ENCODE measurements around the gene PELI3. TPM values are rescaled to one million over a fixed set of nuclear protein-coding genes. Genes with fewer than 3 reads are reported as not detected.

PELI3 gene
- total RNA-seq, 2 donors from 2014 or later = 29.1 to 47.1 TPM

DNA sequence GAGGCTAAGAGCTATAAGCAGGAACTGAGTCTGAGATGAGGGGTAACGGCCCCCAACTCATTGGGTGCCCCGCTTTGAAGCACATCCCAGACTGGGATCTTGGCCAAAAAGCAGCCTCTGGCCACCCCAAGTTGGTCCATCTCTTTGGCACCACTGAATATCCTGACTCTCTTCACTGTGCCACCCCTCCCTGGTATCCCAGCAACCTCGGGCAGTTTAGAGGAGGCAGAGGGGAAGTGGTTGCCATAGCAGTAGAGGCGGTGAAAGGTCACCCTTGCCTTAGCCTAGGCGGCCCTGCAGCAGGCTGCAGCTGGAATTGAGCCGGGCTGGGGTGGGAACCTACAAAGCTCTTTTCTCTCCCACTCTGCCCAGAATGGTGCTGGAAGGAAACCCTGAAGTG, 1.1 kb downstream of the PELI3 start:
- H3K4me3 ChIP-seq = peak overlapping the region; percentile 95
- DNase-seq (ENCODE audit: low spot score) (no peak), ATAC-seq (ENCODE audit: insufficient number of reproducible peaks, low FRiP score, low read depth) (no peak)
- no peaks in the 10 kb centered on the region for H3K9me3 ChIP-seq
- no peak overlapping the region for H3K27ac ChIP-seq
- peaks cover 19% of the 10 kb centered on the region for H3K36me3 ChIP-seq
- H3K27me3 ChIP-seq (replicated peaks; ENCODE audit: insufficient read depth) = no peaks in the 10 kb centered on the region
- H3K4me1 ChIP-seq (ENCODE audit: control insufficient read depth in 1 of 2, low read depth in 2 of 2) = peaks cover 0 to 26% of the 10 kb centered on the region in 2 donors
- TF ChIP-seq, protein P1, sequence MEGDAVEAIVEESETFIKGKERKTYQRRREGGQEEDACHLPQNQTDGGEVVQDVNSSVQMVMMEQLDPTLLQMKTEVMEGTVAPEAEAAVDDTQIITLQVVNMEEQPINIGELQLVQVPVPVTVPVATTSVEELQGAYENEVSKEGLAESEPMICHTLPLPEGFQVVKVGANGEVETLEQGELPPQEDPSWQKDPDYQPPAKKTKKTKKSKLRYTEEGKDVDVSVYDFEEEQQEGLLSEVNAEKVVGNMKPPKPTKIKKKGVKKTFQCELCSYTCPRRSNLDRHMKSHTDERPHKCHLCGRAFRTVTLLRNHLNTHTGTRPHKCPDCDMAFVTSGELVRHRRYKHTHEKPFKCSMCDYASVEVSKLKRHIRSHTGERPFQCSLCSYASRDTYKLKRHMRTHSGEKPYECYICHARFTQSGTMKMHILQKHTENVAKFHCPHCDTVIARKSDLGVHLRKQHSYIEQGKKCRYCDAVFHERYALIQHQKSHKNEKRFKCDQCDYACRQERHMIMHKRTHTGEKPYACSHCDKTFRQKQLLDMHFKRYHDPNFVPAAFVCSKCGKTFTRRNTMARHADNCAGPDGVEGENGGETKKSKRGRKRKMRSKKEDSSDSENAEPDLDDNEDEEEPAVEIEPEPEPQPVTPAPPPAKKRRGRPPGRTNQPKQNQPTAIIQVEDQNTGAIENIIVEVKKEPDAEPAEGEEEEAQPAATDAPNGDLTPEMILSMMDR (IDR thresholded peaks at IDR 0.05) = no peak

DNA sequence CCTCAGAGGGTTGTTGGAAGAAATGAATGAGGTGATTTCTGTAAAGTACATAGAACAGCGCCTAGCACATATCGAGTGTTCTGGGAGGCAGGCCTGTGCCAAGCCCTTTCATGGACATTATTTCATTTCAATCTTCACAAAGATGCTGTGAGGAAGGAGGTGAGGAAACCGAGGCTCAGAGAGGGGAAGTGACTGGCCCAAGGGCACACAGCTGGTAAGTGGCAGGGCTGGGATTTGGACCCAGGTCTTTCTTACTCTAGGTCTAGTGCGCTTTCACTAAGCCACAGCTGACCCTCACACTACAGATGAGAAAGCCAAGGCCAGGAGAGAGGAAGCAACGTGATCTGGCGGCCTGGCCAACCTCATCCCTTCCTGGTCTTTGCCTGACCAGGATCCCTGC, 2.0 kb downstream of the PELI3 start:
- no peak overlapping the region for H3K4me3 ChIP-seq
- peaks cover 0 to 26% of the 10 kb centered on the region in 2 donors for H3K4me1 ChIP-seq (ENCODE audit: control insufficient read depth in 1 of 2, low read depth in 2 of 2)
- no peak overlapping the region for H3K27ac ChIP-seq
- TF ChIP-seq, protein P1 (IDR thresholded peaks at IDR 0.05) = no peak
- H3K36me3 ChIP-seq = peaks cover 29% of the 10 kb centered on the region
- no peak for ATAC-seq (ENCODE audit: insufficient number of reproducible peaks, low FRiP score, low read depth)
- H3K27me3 ChIP-seq (replicated peaks; ENCODE audit: insufficient read depth) = no peaks in the 10 kb centered on the region
- no peaks in the 10 kb centered on the region for H3K9me3 ChIP-seq
- no peak for DNase-seq (ENCODE audit: low spot score)

DNA sequence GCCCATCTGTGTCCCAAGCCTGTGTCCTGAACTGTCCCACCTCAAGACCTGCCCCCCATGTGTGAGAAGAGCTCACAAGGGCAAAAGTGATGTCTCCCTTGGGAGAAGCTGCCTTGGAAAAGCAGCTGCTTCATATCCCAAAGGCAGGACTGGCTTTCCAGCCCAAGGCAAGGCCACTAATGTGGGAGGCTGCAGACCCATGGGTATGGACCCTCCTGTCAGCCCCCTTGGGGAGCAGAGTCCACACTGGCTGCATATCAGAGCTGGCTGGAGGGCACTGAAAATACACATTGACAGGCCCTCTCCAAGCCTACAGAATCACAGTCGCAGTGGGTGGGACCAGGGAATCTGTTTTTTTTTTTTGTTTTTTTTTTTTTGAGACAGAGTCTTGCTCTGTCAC, 2.7 kb downstream of the PELI3 start:
- Histone ChIP-seq H3K36me3 (peaks cover 35% of the 10 kb centered on the region), H3K4me3 (no peak overlapping the region), H3K4me1 (ENCODE audit: control insufficient read depth in 1 of 2, low read depth in 2 of 2) (peaks cover 0 to 26% of the 10 kb centered on the region in 2 donors), H3K27me3 (replicated peaks; ENCODE audit: insufficient read depth) (no peaks in the 10 kb centered on the region), H3K27ac (no peak overlapping the region), H3K9me3 (no peaks in the 10 kb centered on the region)
- DNase-seq (ENCODE audit: low spot score) = no peak
- no peak for ATAC-seq (ENCODE audit: insufficient number of reproducible peaks, low FRiP score, low read depth)
- TF ChIP-seq, protein P1 (IDR thresholded peaks at IDR 0.05) = no peak

DNA sequence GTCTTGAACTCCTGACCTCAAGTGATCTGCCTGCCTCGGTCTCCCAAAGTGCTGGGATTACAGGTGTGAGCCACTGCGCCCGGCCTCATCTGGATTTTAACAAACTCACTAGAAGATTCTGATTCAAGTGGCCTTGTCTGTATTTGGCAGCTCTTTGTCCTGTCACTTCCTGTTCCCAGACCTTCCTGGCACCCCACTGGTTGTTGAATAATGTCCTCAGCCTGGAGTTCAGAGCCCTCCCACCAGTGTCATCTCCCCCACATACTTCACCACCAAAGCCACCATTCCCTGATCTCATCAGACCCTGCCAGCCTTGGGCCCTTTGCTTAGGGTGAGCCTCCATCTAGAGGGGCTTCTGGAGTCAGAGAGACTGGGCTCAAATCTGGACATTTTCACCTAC, 3.3 kb downstream of the PELI3 start:
- Histone ChIP-seq H3K36me3 (peaks cover 35% of the 10 kb centered on the region), H3K27ac (no peak overlapping the region), H3K4me3 (no peak overlapping the region), H3K9me3 (no peaks in the 10 kb centered on the region), H3K27me3 (replicated peaks; ENCODE audit: insufficient read depth) (no peaks in the 10 kb centered on the region), H3K4me1 (ENCODE audit: control insufficient read depth in 1 of 2, low read depth in 2 of 2) (peaks cover 0 to 26% of the 10 kb centered on the region in 2 donors)
- TF ChIP-seq, protein P1 (IDR thresholded peaks at IDR 0.05) = no peak
- DNase-seq (ENCODE audit: low spot score) (no peak), ATAC-seq (ENCODE audit: insufficient number of reproducible peaks, low FRiP score, low read depth) (no peak)

DNA sequence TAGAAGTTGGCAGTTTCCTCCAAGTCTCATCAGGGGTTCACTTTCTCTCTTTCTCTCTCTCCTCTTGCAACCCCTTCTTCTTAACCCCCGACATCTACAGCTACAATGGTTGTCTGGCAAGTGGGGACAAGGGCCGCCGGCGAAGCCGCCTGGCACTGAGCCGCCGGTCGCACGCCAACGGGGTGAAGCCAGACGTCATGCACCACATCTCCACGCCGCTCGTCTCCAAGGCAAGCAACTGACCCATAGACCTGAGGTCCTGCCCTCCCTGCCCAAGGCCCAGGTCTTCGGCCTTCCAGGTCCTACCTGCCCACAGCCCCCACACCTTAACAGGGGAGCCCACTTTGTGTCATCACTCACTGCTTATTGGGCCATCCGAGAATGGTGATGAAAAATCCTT, 4.4 kb downstream of the PELI3 start:
- DNase-seq (ENCODE audit: low spot score) (no peak), ATAC-seq (ENCODE audit: insufficient number of reproducible peaks, low FRiP score, low read depth) (no peak)
- no peaks in the 10 kb centered on the region for H3K27me3 ChIP-seq (replicated peaks; ENCODE audit: insufficient read depth)
- peaks cover 35% of the 10 kb centered on the region for H3K36me3 ChIP-seq
- H3K9me3 ChIP-seq = no peaks in the 10 kb centered on the region
- H3K27ac ChIP-seq = no peak overlapping the region
- peaks cover 0 to 15% of the 10 kb centered on the region in 2 donors for H3K4me1 ChIP-seq (ENCODE audit: control insufficient read depth in 1 of 2, low read depth in 2 of 2)
- no peak overlapping the region for H3K4me3 ChIP-seq
- TF ChIP-seq, protein P1 (IDR thresholded peaks at IDR 0.05) = no peak
